HUES6 (cell line): Measurements from ENCODE around the gene PDE8B.
"Not testable (repeated sequence)": the region's sequence is repeated elsewhere in the genome, so short reads cannot be mapped to it uniquely, and the experiment has no call there.

ENCODE experiments used
- H3K27ac ChIP-seq: 2 replicates; pipeline ENCODE4 v1.7.0; 2013; ENCODE audit warnings: low read depth, mild to moderate bottlenecking, low read length, inconsistent platforms
- H3K27me3 ChIP-seq: 2 replicates; pipeline ENCODE4 v1.6.1; 2013; ENCODE audit warnings: low read length; ENCODE audit not compliant: control insufficient read depth, insufficient read depth
- H3K36me3 ChIP-seq: 2 replicates; pipeline ENCODE4 v1.6.1; 2013; ENCODE audit warnings: low read length; ENCODE audit not compliant: control insufficient read depth, insufficient read depth
- H3K4me1 ChIP-seq: 2 replicates; pipeline ENCODE4 v1.6.1; 2013; ENCODE audit warnings: low read length; ENCODE audit not compliant: control insufficient read depth, insufficient read depth
- H3K4me3 ChIP-seq: 2 replicates; pipeline ENCODE4 v1.5.1; 2013; ENCODE audit warnings: low read depth, low read length
- H3K9ac ChIP-seq: one replicate; pipeline ENCODE4 v1.6.1; 2013; ENCODE audit warnings: mild to moderate bottlenecking, low read length
- H3K9me3 ChIP-seq: 2 replicates; pipeline ENCODE4 v1.6.1; 2013; ENCODE audit warnings: low read depth, low read length; ENCODE audit not compliant: control insufficient read depth, insufficient read depth

Gene PDE8B

DNA sequence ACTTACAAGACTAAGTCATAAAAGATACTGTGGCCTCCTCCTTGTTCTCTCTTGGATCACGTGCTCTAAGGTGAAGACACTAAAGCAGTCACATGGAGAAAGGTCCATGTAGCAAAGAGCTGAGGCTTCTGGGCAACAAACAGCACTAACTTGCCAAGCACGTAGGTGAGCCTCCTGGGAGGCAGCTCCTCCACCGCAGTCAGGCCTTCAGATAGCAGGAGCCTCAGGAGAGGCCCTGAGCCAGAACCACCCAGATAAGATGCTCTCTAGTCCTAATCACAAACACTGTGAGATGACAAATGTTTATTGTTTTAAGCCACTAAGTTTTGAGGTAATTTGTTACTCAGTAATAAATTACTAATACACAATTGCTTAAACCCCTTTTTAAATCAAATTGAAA is 243.6 kb downstream of the PDE8B start:
- no peak overlapping the region for H3K9ac ChIP-seq

DNA sequence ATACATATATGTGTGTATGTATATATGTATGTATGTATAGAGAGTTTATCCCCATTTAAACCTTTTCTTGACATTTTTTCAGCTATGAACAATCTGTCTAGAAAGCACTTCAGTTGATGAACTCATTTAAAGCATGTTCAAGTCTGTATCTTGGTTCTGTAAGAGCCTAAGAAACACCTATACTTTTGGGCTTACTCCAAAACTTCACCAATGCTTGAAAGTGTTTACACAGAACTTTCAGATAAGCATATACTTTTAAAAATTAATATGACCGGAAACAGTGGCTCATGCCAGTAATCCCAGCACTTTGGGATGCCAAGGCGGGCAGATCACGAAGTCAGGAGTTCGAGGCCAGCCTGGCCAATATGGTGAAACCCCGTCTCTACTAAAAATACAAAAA is 250.8 kb downstream of the PDE8B start:
- no peak overlapping the region for H3K9ac ChIP-seq
- no peaks in the 10 kb centered on the region for H3K27me3 ChIP-seq
- peaks cover 2% of the 10 kb centered on the region for H3K36me3 ChIP-seq
- no peak overlapping the region for H3K4me3 ChIP-seq
- no peaks in the 10 kb centered on the region for H3K4me1 ChIP-seq
- H3K27ac ChIP-seq = no peak overlapping the region
- no peaks in the 10 kb centered on the region for H3K9me3 ChIP-seq

More for the DNA sequence above, 243.6 kb downstream of the PDE8B start:
- no peaks in the 10 kb centered on the region for H3K4me1 ChIP-seq
- no peaks in the 10 kb centered on the region for H3K9me3 ChIP-seq
- H3K27me3 ChIP-seq = no peaks in the 10 kb centered on the region
- H3K27ac ChIP-seq = no peak overlapping the region
- H3K36me3 ChIP-seq = peaks cover 13% of the 10 kb centered on the region
- H3K4me3 ChIP-seq = no peak overlapping the region

DNA sequence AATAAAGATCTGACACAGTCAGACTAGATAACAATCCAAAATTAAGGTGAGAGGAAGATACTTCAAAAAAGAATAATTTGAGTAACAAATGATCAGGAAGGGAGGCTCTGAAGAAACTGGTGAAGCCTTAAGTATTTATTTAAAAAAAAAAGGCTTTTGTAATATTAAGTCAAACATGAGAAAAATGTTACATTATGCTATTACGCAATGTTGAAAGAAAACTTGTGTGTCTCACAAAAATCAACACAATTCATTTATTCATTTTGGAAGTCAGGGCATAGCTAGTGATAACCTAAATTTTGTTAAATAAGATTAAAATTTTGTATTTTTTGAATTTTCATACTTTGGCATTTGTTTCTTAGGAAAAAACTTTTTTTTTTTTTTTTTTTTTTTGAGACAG is 253.4 kb downstream of the PDE8B start:
- Histone ChIP-seq H3K9ac (no peak overlapping the region), H3K4me1 (no peaks in the 10 kb centered on the region), H3K9me3 (no peaks in the 10 kb centered on the region), H3K4me3 (no peak overlapping the region), H3K36me3 (peaks cover 2% of the 10 kb centered on the region), H3K27me3 (no peaks in the 10 kb centered on the region), H3K27ac (no peak overlapping the region)

DNA sequence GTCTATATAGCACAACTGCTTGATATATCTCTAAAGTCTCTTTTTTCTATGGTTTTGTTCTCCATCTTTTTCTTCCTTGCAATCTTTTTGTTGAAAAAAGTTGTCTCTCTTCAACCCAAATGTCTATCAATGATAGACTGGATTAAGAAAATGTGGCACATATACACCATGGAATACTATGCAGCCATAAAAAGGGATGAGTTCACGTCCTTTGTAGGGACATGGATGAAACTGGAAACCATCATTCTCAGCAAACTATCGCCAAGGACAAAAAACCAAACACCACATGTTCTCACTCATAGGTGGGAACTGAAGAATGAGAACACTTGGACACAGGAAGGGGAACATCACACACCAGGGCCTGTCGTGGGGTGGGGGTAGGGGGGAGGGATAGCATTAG is 258.4 kb downstream of the PDE8B start:
- H3K9ac ChIP-seq, H3K36me3 ChIP-seq, H3K9me3 ChIP-seq, H3K27ac ChIP-seq, H3K27me3 ChIP-seq, H3K4me3 ChIP-seq, H3K4me1 ChIP-seq: not testable (repeated sequence)

DNA sequence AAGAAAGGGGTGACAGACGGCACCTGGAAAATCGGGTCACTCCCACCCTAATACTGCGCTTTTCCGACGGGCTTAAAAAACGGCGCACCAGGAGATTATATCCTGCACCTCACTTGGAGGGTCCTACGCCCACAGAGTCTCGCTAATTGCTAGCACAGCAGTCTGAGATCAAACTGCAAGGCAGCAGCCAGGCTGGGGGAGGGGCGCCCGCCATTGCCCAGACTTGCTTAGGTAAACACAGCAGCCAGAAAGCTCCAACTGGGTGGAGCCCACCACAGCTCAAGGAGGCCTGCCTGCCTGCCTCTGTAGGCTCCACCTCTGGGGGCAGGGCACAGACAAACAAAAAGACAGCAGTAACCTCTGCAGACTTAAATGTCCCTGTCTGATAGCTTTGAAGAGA is 264.6 kb downstream of the PDE8B start:
- not testable (repeated sequence) for H3K36me3 ChIP-seq, H3K9me3 ChIP-seq, H3K27me3 ChIP-seq, H3K27ac ChIP-seq, H3K4me1 ChIP-seq, H3K9ac ChIP-seq, H3K4me3 ChIP-seq
